Fibroblast of the conjunctiva (primary cell): ENCODE data around the gene STIM1.
"Not testable (repeated sequence)": the region's sequence is repeated elsewhere in the genome, so short reads cannot be mapped to it uniquely, and the experiment has no call there.

Source experiments
- DNase-seq: peaks from one replicate; pipeline ENCODE4 v3.0.0-alpha.2; 2010; ENCODE audit warnings: low read depth

STIM1 gene

GRCh38 chr11:4111834-4112233, 256.4 kb downstream of the STIM1 start:
- DNase-seq: no peak

- no peak for DNase-seq
Measured at GRCh38 chr11:4115128-4115527, 259.7 kb downstream of the STIM1 start.

GRCh38 chr11:4118107-4118506, 262.6 kb downstream of the STIM1 start:
- DNase-seq: no peak

GRCh38 chr11:4123218-4123617, 267.8 kb downstream of the STIM1 start:
- DNase-seq: no peak

- DNase-seq: no peak
Measured at GRCh38 chr11:4125141-4125540, 269.7 kb downstream of the STIM1 start.

GRCh38 chr11:4127357-4127756, 271.9 kb downstream of the STIM1 start:
- no peak for DNase-seq

GRCh38 chr11:4130219-4130618, 274.8 kb downstream of the STIM1 start:
- DNase-seq: not testable (repeated sequence)

GRCh38 chr11:4134806-4135205, 279.3 kb downstream of the STIM1 start:
- DNase-seq: no peak

GRCh38 chr11:4138497-4138896, 283.0 kb downstream of the STIM1 start:
- no peak for DNase-seq

- no peak for DNase-seq
Measured at GRCh38 chr11:4140067-4140636, 284.7 kb downstream of the STIM1 start.
